Measurements from ENCODE around the gene CAPNS1.

GRCh38 chr19:36151144-36152018 is 11.5 kb downstream of the CAPNS1 start:
- TF ChIP-seq, protein P1, sequence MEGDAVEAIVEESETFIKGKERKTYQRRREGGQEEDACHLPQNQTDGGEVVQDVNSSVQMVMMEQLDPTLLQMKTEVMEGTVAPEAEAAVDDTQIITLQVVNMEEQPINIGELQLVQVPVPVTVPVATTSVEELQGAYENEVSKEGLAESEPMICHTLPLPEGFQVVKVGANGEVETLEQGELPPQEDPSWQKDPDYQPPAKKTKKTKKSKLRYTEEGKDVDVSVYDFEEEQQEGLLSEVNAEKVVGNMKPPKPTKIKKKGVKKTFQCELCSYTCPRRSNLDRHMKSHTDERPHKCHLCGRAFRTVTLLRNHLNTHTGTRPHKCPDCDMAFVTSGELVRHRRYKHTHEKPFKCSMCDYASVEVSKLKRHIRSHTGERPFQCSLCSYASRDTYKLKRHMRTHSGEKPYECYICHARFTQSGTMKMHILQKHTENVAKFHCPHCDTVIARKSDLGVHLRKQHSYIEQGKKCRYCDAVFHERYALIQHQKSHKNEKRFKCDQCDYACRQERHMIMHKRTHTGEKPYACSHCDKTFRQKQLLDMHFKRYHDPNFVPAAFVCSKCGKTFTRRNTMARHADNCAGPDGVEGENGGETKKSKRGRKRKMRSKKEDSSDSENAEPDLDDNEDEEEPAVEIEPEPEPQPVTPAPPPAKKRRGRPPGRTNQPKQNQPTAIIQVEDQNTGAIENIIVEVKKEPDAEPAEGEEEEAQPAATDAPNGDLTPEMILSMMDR (IDR thresholded peaks at IDR 0.05) = no peak
- peak in 1 of 3 donors; percentile 23 for TF ChIP-seq POLR2A (IDR thresholded peaks at IDR 0.05)
